B cell (primary cell): Measurements from ENCODE around the gene DNAAF8. TPM values are rescaled to one million over a fixed set of nuclear protein-coding genes. Genes with fewer than 3 reads are reported as not detected.

ENCODE experiments used
- ATAC-seq: fragments of 200-7000 bp; cut with Tn5 transposase; one replicate; pipeline ENCODE4 v1.10.0; 2021; ENCODE audit warnings: low read depth, mild to moderate bottlenecking, moderate number of reproducible peaks, moderate library complexity
- CTCF ChIA-PET: fragments of 350-600 bp; sonication (Branson Sonifier 250); formaldehyde crosslinking; loops from one replicate; lab custom pipeline; 2021; ENCODE audit warnings: antibody characterized with exemption, inconsistent platforms; lab: Charles Lee
- POLR2A ChIA-PET: fragments of 350-600 bp; sonication (Branson Sonifier 250); formaldehyde crosslinking; loops from one replicate; lab custom pipeline; 2021; ENCODE audit warnings: antibody characterized with exemption; lab: Charles Lee
- DNase-seq: peaks from one replicate; pipeline ENCODE4 v3.0.0; 2013
- H2AFZ ChIP-seq: 2 replicates; pipeline ENCODE4 v1.6.1; 2012; ENCODE audit warnings: mild to moderate bottlenecking, low read depth, low read length; ENCODE audit not compliant: insufficient read depth, poor library complexity, severe bottlenecking
- H3K27ac ChIP-seq, 2 donors: 1 replicate in 1 of 2; 2 replicates in 1 of 2; pipeline ENCODE4 v1.5.1; 2012 to 2013; ENCODE audit warnings: low read length in 2 of 2, mild to moderate bottlenecking in 2 of 2, moderate library complexity in 1 of 2
- H3K27me3 ChIP-seq, 4 experiments: fragments of 200-600 bp in 1 of 4; sonication (generic) in 1 of 4; replicated peaks in 1 of 4; 1 replicate in 2 of 4; 2 replicates in 2 of 4; pipeline versions ENCODE4 v1.6.1 to v1.7.0; 2013 to 2016; ENCODE audit warnings: low read length in 3 of 4, mild to moderate bottlenecking in 2 of 4, mixed read lengths in 1 of 4, moderate library complexity in 1 of 4; ENCODE audit not compliant: insufficient read depth in 4 of 4, control insufficient read depth in 3 of 4; ENCODE audit errors: control extremely low read depth in 1 of 4
- H3K36me3 ChIP-seq, 2 experiments: replicated peaks in 1 of 2; 1 replicate in 1 of 2; 2 replicates in 1 of 2; pipeline versions ENCODE4 v1.6.1 to v1.7.1; 2013; ENCODE audit warnings: low read length in 1 of 2; ENCODE audit not compliant: insufficient read depth in 2 of 2, control insufficient read depth in 1 of 2; ENCODE audit errors: control extremely low read depth in 1 of 2, extremely low read depth in 1 of 2
- H3K4me1 ChIP-seq, 2 donors: fragments of 200-600 bp in 1 of 2; sonication (generic) in 1 of 2; 1 replicate in 1 of 2; 2 replicates in 1 of 2; pipeline versions ENCODE4 v1.5.1 to v1.6.1; 2013 to 2017; ENCODE audit warnings: low read length in 2 of 2; ENCODE audit not compliant: control insufficient read depth in 2 of 2, insufficient read depth in 2 of 2
- H3K4me2 ChIP-seq: replicated peaks from 2 replicates; pipeline ENCODE3; 2012; ENCODE audit warnings: mild to moderate bottlenecking, low read depth, low read length; ENCODE audit not compliant: poor library complexity, severe bottlenecking
- H3K4me3 ChIP-seq, 5 experiments: fragments of 200-600 bp in 1 of 5; sonication (generic) in 1 of 5; 1 replicate in 3 of 5; 2 replicates in 2 of 5; pipeline versions ENCODE4 v1.5.1 to v1.7.0; 2011 to 2016; ENCODE audit warnings: low read length in 4 of 5, mild to moderate bottlenecking in 4 of 5, low read depth in 2 of 5, control low read depth in 1 of 5, moderate library complexity in 1 of 5; ENCODE audit not compliant: insufficient read depth in 1 of 5; ENCODE audit errors: control extremely low read depth in 1 of 5, extremely low read depth in 1 of 5
- H3K79me2 ChIP-seq: fragments of 200-600 bp; sonication (generic); one replicate; pipeline ENCODE4 v1.6.0; 2016; ENCODE audit warnings: low read length; ENCODE audit not compliant: control insufficient read depth, insufficient read depth
- H3K9ac ChIP-seq: fragments of 200-600 bp; sonication (generic); 2 replicates; pipeline ENCODE4 v1.6.1; 2017; ENCODE audit warnings: mild to moderate bottlenecking, low read length, moderate library complexity
- H3K9me3 ChIP-seq, 3 donors: one replicate each; pipeline versions ENCODE4 v1.6.1 to v1.7.1; 2013; ENCODE audit warnings: low read length in 2 of 3; ENCODE audit not compliant: control insufficient read depth in 2 of 3, insufficient read depth in 1 of 3; ENCODE audit errors: control extremely low read depth in 1 of 3
- H4K20me1 ChIP-seq: 2 replicates; pipeline ENCODE4 v1.6.0; 2012; ENCODE audit warnings: mild to moderate bottlenecking, low read length; ENCODE audit not compliant: insufficient read depth, control insufficient read depth, poor library complexity, severe bottlenecking
- H3K27ac Mint-ChIP-seq: one replicate; pipeline ENCODE4 v1.8.0; 2021; ENCODE audit warnings: mixed read lengths
- H3K27me3 Mint-ChIP-seq: one replicate; pipeline ENCODE4 v1.8.0; 2021; ENCODE audit warnings: mixed read lengths
- H3K4me1 Mint-ChIP-seq: one replicate; pipeline ENCODE4 v1.8.0; 2021; ENCODE audit warnings: mixed read lengths
- H3K4me3 Mint-ChIP-seq: one replicate; pipeline ENCODE4 v1.8.0; 2021; ENCODE audit warnings: mixed read lengths
- H3K9me3 Mint-ChIP-seq: one replicate; pipeline ENCODE4 v1.8.0; 2022; ENCODE audit warnings: mixed read lengths; ENCODE audit not compliant: insufficient read depth
- EZH2 ChIP-seq: IDR thresholded peaks from 2 replicates; pipeline ENCODE4 v1.6.1; 2012; ENCODE audit warnings: borderline replicate concordance, low read depth, mild to moderate bottlenecking, moderate library complexity, low read length; ENCODE audit not compliant: insufficient read depth, poor library complexity, severe bottlenecking
- WGBS: methylation state at CpG from one replicate; pipeline ENCODE4 v1.1.5; 2013; ENCODE audit warnings: missing lambda C conversion rate; ENCODE audit not compliant: insufficient coverage; 5-methylcytosine and 5-hydroxymethylcytosine counted together
- intact Hi-C: fragments of 100-400 bp; cut with micrococcal nuclease; formaldehyde crosslinking; loops from one replicate; pipeline ENCODE4 v1.10.0; 2022
- polyA plus RNA-seq: library from polyadenylated mRNA; depleted of rRNA; stranded (reverse); fragments of >200 nt; gene quantifications from 2 replicates; pipeline ENCODE4 v1.2.3, GENCODE V29; 2012
- total RNA-seq, 2 donors: library from RNA; stranded (reverse); fragments of 120-200 nt in 1 of 2; gene quantifications; 1 replicate in 1 of 2; 2 replicates in 1 of 2; pipeline versions ENCODE4 v1.2.3 to v1.2.4, GENCODE V29; 2013 to 2022
- TF ChIP-seq, protein P1 (sequence below): fragments of 200-600 bp; IDR thresholded peaks from one replicate; pipeline ENCODE4 v1.8.0; 2022; ENCODE audit warnings: antibody characterized with exemption, mild to moderate bottlenecking

The DNAAF8 gene
- total and polyA plus RNA-seq, 2 donors (not counting 1 experiment from before 2014, with no cell fraction given) = 0.09 to 0.44 TPM

DNA sequence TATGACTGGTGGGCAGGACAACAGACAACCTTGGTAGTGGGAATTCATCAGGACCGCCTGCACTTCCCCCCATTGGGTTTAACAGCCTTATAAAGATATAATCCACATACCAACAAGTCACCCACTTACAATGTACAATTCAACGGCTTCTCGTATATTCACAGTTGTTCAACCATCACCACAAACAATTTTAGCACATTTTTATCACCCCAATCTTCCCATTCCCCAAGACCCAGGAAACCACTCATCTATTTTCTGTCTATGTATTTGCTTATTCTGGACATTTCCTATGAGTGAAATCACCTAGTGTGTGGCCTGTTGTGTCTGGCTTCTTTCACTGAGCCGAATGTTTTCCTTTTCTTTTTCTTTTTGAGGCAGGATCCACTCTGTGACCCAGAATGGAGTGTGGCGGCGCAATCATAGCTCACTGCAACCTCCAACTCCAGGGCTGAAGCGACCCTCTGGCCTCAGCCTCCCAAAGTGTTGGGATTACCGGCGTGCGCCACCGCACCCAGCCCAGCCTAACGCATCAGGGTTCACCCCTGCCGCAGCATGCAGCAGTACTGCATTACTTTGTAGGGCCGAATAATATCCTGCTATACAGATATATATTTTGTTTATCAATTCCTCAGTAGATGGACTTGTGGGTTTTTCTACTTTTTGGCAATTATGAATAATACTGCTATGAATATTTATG, 11.1 kb upstream of the DNAAF8 start:
- POLR2A ChIA-PET = interaction anchor here (0.7 kb wide), 1 partner anchor 235 kb away, joined by 6 read pairs; the partner anchor contains the start of gene SEC14L5
- 95% methylated on average over 6 of the region's 14 CpGs for WGBS
- Histone ChIP-seq H3K79me2 (no peaks in the 10 kb centered on the region), H3K4me3 (no peak overlapping the region), H3K27me3 (no peaks in the 10 kb centered on the region), H3K4me1 (peaks cover 0 to 9% of the 10 kb centered on the region in 2 donors), H3K9me3 (no peaks in the 10 kb centered on the region), H2AFZ (no peak overlapping the region), H3K27ac (no peak overlapping the region), H4K20me1 (no peaks in the 10 kb centered on the region), H3K36me3 (peaks cover 2 to 28% of the 10 kb centered on the region in 2 experiments), H3K4me2 (no peak overlapping the region), H3K9ac (no peak overlapping the region)
- no peak overlapping the region for H3K27ac Mint-ChIP-seq
- H3K27me3 Mint-ChIP-seq = no peaks in the 10 kb centered on the region
- TF ChIP-seq, protein P1, sequence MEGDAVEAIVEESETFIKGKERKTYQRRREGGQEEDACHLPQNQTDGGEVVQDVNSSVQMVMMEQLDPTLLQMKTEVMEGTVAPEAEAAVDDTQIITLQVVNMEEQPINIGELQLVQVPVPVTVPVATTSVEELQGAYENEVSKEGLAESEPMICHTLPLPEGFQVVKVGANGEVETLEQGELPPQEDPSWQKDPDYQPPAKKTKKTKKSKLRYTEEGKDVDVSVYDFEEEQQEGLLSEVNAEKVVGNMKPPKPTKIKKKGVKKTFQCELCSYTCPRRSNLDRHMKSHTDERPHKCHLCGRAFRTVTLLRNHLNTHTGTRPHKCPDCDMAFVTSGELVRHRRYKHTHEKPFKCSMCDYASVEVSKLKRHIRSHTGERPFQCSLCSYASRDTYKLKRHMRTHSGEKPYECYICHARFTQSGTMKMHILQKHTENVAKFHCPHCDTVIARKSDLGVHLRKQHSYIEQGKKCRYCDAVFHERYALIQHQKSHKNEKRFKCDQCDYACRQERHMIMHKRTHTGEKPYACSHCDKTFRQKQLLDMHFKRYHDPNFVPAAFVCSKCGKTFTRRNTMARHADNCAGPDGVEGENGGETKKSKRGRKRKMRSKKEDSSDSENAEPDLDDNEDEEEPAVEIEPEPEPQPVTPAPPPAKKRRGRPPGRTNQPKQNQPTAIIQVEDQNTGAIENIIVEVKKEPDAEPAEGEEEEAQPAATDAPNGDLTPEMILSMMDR = no peak
- no peak for TF ChIP-seq EZH2
- H3K4me1 Mint-ChIP-seq = peaks cover 12% of the 10 kb centered on the region
- intact Hi-C loops = no loop called here
- DNase-seq (no peak), ATAC-seq (no peak)
- H3K9me3 Mint-ChIP-seq = no peaks in the 10 kb centered on the region
- CTCF ChIA-PET = no interaction called here
- no peak overlapping the region for H3K4me3 Mint-ChIP-seq

GRCh38 chr16:4724661-4725270, 9.6 kb upstream of the DNAAF8 start:
- Histone ChIP-seq H2AFZ (no peak overlapping the region), H4K20me1 (no peaks in the 10 kb centered on the region), H3K27ac (no peak overlapping the region), H3K79me2 (peaks cover 3% of the 10 kb centered on the region), H3K4me2 (no peak overlapping the region), H3K9me3 (no peaks in the 10 kb centered on the region), H3K9ac (no peak overlapping the region), H3K36me3 (peaks cover 0 to 29% of the 10 kb centered on the region in 2 experiments), H3K27me3 (no peaks in the 10 kb centered on the region), H3K4me1 (no peaks in the 10 kb centered on the region), H3K4me3 (no peak overlapping the region)
- CTCF ChIA-PET = interaction anchor here (0.6 kb wide), 1 partner anchor 1972 kb away, joined by 3 read pairs; no protein-coding TSS in a partner anchor
- H3K4me3 Mint-ChIP-seq = no peak overlapping the region
- no peaks in the 10 kb centered on the region for H3K27me3 Mint-ChIP-seq
- POLR2A ChIA-PET = no interaction called here
- ATAC-seq (no peak), DNase-seq (no peak)
- 96% methylated on average over 11 of the region's 11 CpGs for WGBS
- no peaks in the 10 kb centered on the region for H3K4me1 Mint-ChIP-seq
- H3K9me3 Mint-ChIP-seq = no peaks in the 10 kb centered on the region
- TF ChIP-seq EZH2 = no peak
- TF ChIP-seq, protein P1 = no peak
- H3K27ac Mint-ChIP-seq = no peak overlapping the region
- intact Hi-C loops = no loop called here
